ENCODE measurements around the gene RETREG3.

Gene RETREG3

GRCh38 chr17:42564815-42565522 lies 44.2 kb downstream of the RETREG3 start:
- Histone ChIP-seq H2AFZ (ENCODE audit: low read depth, low read length, severe bottlenecking) (no peak overlapping the region), H3K4me2 (ENCODE audit: low read depth, low read length, poor library complexity, severe bottlenecking) (no peak overlapping the region), H3K9me3 (ENCODE audit: insufficient read depth, low read length) (no peaks in the 10 kb centered on the region), H3K27me3 (ENCODE audit: low read length) (no peaks in the 10 kb centered on the region), H3K4me3 (ENCODE audit: insufficient read depth, low read length, poor library complexity, severe bottlenecking) (no peak overlapping the region), H3F3A (ENCODE audit: insufficient read depth) (peaks cover 5% of the 10 kb centered on the region; the same call in 1 of the 2 replicates), H3K79me2 (ENCODE audit: insufficient read depth, low read length) (peaks cover 41% of the 10 kb centered on the region), H4K20me1 (ENCODE audit: low read depth, low read length) (no peaks in the 10 kb centered on the region), H3K9me2 (replicated peaks; ENCODE audit: insufficient read depth, low read length) (no peaks in the 10 kb centered on the region), H3K27ac (ENCODE audit: low read depth, low read length) (no peak overlapping the region), H3K36me3 (ENCODE audit: low read length) (no peaks in the 10 kb centered on the region), H3K9ac (ENCODE audit: low read length) (no peak overlapping the region)
- TF ChIP-seq EZH2phosphoT487 (conservative IDR thresholded peaks at IDR 0.05; ENCODE audit: low read length) (no peak), CTCF (IDR thresholded peaks at IDR 0.05; ENCODE audit: insufficient read depth, low read length, poor library complexity, severe bottlenecking) (no peak)

GRCh38 chr17:42563950-42564349 lies 45.2 kb downstream of the RETREG3 start:
- Histone ChIP-seq H3K9me2 (replicated peaks; ENCODE audit: insufficient read depth, low read length) (no peaks in the 10 kb centered on the region), H3F3A (ENCODE audit: insufficient read depth) (peaks cover 5% of the 10 kb centered on the region; the same call in 1 of the 2 replicates), H3K9me3 (ENCODE audit: insufficient read depth, low read length) (no peaks in the 10 kb centered on the region), H2AFZ (ENCODE audit: low read depth, low read length, severe bottlenecking) (no peak overlapping the region), H3K4me3 (ENCODE audit: insufficient read depth, low read length, poor library complexity, severe bottlenecking) (no peak overlapping the region), H3K27me3 (ENCODE audit: low read length) (no peaks in the 10 kb centered on the region), H3K79me2 (ENCODE audit: insufficient read depth, low read length) (peaks cover 41% of the 10 kb centered on the region), H3K4me2 (ENCODE audit: low read depth, low read length, poor library complexity, severe bottlenecking) (peak overlapping the region; percentile 80), H4K20me1 (ENCODE audit: low read depth, low read length) (no peaks in the 10 kb centered on the region), H3K9ac (ENCODE audit: low read length) (0 out of 2 replicates have a peak overlapping the region, but pooled peaks have one; percentile 85), H3K36me3 (ENCODE audit: low read length) (no peaks in the 10 kb centered on the region), H3K27ac (ENCODE audit: low read depth, low read length) (no peak overlapping the region)
- no peak for TF ChIP-seq EZH2phosphoT487 (conservative IDR thresholded peaks at IDR 0.05; ENCODE audit: low read length)
- TF ChIP-seq CTCF (IDR thresholded peaks at IDR 0.05; ENCODE audit: insufficient read depth, low read length, poor library complexity, severe bottlenecking) = no peak

- Histone ChIP-seq H3K9ac (ENCODE audit: low read length) (peak overlapping the region; percentile 85), H3F3A (ENCODE audit: insufficient read depth) (peaks cover 5% of the 10 kb centered on the region; the same call in 1 of the 2 replicates), H3K4me3 (ENCODE audit: insufficient read depth, low read length, poor library complexity, severe bottlenecking) (peak overlapping the region; percentile 66), H3K9me3 (ENCODE audit: insufficient read depth, low read length) (no peaks in the 10 kb centered on the region), H4K20me1 (ENCODE audit: low read depth, low read length) (no peaks in the 10 kb centered on the region), H2AFZ (ENCODE audit: low read depth, low read length, severe bottlenecking) (no peak overlapping the region), H3K9me2 (replicated peaks; ENCODE audit: insufficient read depth, low read length) (no peaks in the 10 kb centered on the region), H3K79me2 (ENCODE audit: insufficient read depth, low read length) (peaks cover 40% of the 10 kb centered on the region), H3K27me3 (ENCODE audit: low read length) (no peaks in the 10 kb centered on the region), H3K4me2 (ENCODE audit: low read depth, low read length, poor library complexity, severe bottlenecking) (peak overlapping the region; percentile 80), H3K27ac (ENCODE audit: low read depth, low read length) (no peak overlapping the region), H3K36me3 (ENCODE audit: low read length) (no peaks in the 10 kb centered on the region)
- TF ChIP-seq CTCF (IDR thresholded peaks at IDR 0.05; ENCODE audit: insufficient read depth, low read length, poor library complexity, severe bottlenecking) (no peak), EZH2phosphoT487 (conservative IDR thresholded peaks at IDR 0.05; ENCODE audit: low read length) (no peak)
Measured at GRCh38 chr17:42563543-42563942, 45.6 kb downstream of the RETREG3 start.

Data from SU-DHL-6 (cell line).